ENCODE measurements around the gene KIF7. TPM values are rescaled to one million over a fixed set of nuclear protein-coding genes. Genes with fewer than 3 reads are reported as not detected.
"Not testable (repeated sequence)": the region's sequence is repeated elsewhere in the genome, so short reads cannot be mapped to it uniquely, and the experiment has no call there.

KIF7 gene
- 2.2 TPM for total RNA-seq
- long read RNA-seq, full-length matches to known transcripts, result 1 of 11 reads
- long read RNA-seq, partial matches to known transcripts, result 0 of 11 reads
- long read RNA-seq, other reads (novel, unspliced or antisense), result 10 of 11 reads

DNA sequence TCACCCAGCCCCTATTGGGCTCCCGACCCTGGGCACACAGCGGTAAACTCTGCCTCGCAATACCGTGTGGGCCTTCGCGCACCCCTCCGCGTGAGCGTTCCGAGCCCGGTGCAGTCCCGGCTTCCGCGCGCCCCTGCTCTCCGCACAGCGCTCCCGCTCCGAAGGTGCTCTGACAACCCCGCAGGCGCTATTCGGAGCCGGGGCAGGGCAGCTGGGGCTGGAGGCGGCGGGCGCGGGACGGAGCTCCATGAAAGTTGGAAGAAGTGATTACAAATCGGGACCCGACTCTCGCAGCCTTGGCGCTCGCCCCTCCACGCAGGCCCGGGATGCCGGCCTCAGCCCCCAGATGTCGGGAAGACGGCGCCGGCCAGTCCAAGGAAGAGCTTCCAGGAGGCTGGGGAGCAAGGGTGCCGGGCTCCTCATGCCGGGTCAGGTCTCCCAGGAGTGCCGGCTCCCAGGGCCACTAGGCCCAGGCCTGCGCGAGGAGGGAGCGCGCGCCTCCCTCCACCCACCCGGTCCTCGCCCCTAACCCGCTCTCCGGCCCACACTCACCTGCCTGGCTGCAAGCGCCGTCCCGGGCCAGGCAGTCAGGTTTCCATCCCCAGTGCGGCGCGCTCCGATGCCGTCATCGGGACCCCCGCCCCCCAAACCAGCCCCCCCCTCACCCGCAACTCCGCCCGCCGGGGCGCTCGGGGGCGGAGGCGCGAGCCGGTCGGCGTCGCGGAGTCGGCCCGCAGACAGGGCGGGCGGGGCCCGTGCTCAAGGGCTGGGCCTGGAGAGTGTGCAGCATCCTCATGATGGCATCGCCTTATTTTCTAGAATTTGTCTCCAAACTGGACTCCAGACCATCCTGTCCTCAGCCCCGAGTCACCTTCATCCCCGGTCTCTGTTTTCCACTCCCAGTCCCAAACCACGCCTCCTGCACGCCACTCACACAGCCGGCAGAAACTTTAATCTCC, at the start of gene KIF7:
KIF7 (minus strand) TSS at position 621 of the 959 bp plus-strand sequence. CDS start 2,537 bp downstream, outside the sequence.
- no peak for DNase-seq (ENCODE audit: missing footprints)
- intact Hi-C loops (cut with DNase I), result no loop called here
- peak; percentile 78 for ATAC-seq

GRCh38 chr15:89704411-89704810, 49.1 kb upstream of the KIF7 start:
- no peak for DNase-seq (ENCODE audit: missing footprints)
- ATAC-seq, result no peak
- intact Hi-C loops (cut with DNase I), result no loop called here

DNA sequence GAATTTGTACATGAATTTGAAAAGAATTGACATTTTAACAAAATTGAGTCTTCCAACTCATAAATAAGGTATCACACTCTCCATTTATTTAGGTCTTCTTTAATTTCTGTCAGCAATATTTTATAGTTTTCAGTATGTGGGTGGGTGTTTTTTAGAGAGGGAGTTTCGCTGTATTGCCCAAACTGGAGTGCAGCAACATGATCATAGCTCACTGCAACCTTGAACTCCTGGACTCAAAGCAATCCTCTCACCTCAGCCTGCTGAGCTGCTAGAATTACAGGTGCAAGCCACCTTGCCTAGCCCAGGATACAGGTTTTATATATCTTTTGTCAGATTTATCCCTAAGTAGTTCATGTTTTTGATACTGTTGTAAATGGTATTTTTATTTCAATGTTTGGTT, 39.9 kb upstream of the KIF7 start:
- DNase-seq (ENCODE audit: missing footprints) (no peak), ATAC-seq (no peak)
- intact Hi-C loops (cut with DNase I), result no loop called here

DNA sequence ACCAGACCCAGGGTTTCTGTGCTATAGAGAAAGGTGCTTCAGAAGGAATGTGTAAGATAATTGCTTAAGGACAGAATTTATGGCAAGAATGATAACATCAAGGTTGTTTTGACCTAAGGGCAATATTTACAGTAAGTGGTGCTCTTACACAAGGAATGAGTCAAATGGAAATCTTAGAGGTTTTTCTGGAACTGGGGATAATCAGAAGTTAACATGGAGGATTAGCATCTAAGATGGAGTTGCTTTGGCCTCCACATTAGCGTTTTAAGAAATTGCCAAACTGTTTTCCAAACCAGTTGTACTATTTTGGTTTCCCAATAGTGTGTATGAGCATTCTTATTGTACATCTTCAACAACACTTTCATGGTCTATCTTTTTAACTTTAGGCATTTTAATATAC, 38.4 kb upstream of the KIF7 start:
- DNase-seq (ENCODE audit: missing footprints) (no peak), ATAC-seq (no peak)
- intact Hi-C loops (cut with DNase I), result loop anchor here (5.0 kb wide), 1 partner anchor 46 kb away; no protein-coding TSS in a partner anchor

DNA sequence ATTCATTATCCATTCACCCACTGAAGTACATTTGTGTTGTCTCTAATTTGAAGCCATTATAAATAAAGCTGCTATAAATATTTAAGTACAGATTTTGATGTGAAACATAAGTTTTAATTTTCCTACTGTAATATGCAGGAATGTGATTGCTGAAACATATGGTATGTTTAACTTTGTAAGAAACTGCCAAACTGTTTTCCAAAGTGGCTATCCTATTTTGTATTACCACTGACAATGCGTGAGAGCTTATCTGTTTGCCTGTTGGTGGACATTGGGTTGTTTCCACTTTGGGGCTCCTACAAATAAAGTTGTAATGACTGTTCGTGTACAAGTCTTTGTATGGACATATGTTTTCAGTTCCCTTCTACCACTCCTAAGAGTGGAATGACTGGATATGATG, 37.8 kb upstream of the KIF7 start:
- ATAC-seq (no peak), DNase-seq (ENCODE audit: missing footprints) (no peak)
- intact Hi-C loops (cut with DNase I), result loop anchor here (5.0 kb wide), 1 partner anchor 46 kb away; no protein-coding TSS in a partner anchor

GRCh38 chr15:89690276-89691218, 35.3 kb upstream of the KIF7 start, which contains the start of the genes PEX11A and WDR93:
TSS of gene PEX11A (minus strand) at chr15:89690754. CDS start at chr15:89690632, 122 bp downstream.
TSS of gene WDR93 (plus strand) at chr15:89690811. CDS start at chr15:89701747, 10,936 bp downstream.
- DNase-seq (ENCODE audit: missing footprints), result peak; percentile 89
- intact Hi-C loops (cut with DNase I), result loop anchor here (5.0 kb wide), 1 partner anchor 43 kb away; no protein-coding TSS in a partner anchor
- ATAC-seq, result peak; percentile 95

DNA sequence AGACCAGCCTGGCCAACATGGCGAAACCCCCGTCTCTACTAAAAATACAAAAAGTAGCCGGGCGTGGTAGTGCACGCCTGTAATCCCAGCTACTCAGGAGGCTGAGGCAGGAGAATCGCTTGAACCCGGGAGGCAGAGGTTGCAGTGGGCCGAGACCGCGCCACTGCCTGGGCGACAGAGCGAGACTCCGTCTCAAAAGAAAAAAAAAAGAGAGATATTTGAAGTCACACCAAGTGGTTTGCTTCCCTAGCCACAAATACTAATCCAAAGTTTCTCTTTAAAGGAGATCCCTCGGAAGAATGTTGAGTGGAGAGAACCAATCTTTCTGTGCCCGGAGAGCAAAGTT, 34.6 kb upstream of the KIF7 start:
- ATAC-seq; DNase-seq (ENCODE audit: missing footprints): not testable (repeated sequence)
- intact Hi-C loops (cut with DNase I), result loop anchor here (5.0 kb wide), 1 partner anchor 43 kb away; no protein-coding TSS in a partner anchor

DNA sequence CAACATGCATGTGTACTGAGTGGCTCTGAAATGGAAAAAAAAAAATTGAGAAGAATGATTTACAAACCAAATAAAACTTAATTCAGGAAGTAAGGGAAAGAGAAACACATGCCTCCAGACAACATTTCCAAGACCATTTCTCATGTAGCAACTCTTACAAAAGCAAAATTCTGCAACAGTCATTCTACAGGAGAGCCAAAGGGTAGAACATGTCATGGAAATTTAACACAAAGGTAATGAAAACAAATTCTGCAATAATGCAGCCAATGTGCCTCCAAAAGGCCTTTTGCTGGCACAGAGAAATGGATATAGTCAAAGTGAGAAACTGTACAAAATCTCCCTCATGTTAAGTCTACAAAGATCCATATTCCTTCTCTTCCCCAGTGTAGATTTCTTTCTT, 31.3 kb upstream of the KIF7 start:
- DNase-seq (ENCODE audit: missing footprints) (no peak), ATAC-seq (no peak)
- intact Hi-C loops (cut with DNase I), result no loop called here

- intact Hi-C loops (cut with DNase I), result no loop called here
- ATAC-seq, result no peak
- DNase-seq (ENCODE audit: missing footprints), result no peak
Measured at GRCh38 chr15:89685995-89686394, 30.7 kb upstream of the KIF7 start.

DNA sequence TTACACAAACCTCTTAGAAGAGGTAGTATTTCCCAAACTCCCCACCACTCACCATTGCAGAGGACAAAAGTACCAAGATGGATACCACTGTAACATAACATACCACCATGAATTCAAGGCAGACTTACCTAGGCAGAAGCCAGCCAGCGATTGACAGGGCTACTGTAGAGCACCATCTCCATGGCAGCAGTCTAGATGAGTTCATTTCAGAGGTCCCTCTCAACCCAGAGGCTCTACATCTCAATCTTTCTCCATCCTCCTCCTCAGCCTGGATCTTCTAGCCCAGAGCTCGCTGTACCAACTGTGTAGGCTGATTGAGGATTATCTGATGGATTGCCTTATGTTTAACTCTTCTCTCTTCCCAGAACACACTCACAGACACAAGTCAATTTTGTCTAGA, 25.9 kb upstream of the KIF7 start:
- ATAC-seq (no peak), DNase-seq (ENCODE audit: missing footprints) (no peak)
- intact Hi-C loops (cut with DNase I), result no loop called here

- DNase-seq (ENCODE audit: missing footprints) (no peak), ATAC-seq (peak; percentile 94)
- intact Hi-C loops (cut with DNase I), result no loop called here
Measured at GRCh38 chr15:89680282-89680873, 25.1 kb upstream of the KIF7 start.

- DNase-seq (ENCODE audit: missing footprints) (no peak), ATAC-seq (no peak)
- intact Hi-C loops (cut with DNase I), result no loop called here
Measured at GRCh38 chr15:89679212-89679611, 23.9 kb upstream of the KIF7 start, which contains the start of gene PLIN1. TSS of gene PLIN1 (minus strand) at chr15:89679367. CDS start at chr15:89677489, 1,878 bp downstream.

DNA sequence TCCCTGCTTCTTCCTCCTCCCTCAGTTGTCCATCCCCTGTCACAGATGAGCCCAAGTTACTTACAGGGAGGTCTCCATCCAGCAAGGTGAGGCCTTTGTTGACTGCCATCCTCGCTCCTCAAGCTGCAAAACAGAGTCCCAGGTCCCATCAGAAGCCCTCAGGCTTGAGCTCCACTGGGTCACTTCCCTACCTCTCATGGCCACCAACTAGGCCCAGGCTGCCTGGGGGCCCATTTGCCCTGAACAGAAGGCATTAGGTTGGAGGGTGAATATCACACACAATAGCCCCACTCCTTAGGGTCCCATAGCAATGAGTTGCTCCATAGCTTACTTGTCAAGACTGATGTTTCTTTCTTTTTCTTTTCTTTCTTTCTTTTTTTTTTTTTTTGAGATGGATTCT, 22.1 kb upstream of the KIF7 start:
- intact Hi-C loops (cut with DNase I), result no loop called here
- DNase-seq (ENCODE audit: missing footprints) (no peak), ATAC-seq (no peak)

DNA sequence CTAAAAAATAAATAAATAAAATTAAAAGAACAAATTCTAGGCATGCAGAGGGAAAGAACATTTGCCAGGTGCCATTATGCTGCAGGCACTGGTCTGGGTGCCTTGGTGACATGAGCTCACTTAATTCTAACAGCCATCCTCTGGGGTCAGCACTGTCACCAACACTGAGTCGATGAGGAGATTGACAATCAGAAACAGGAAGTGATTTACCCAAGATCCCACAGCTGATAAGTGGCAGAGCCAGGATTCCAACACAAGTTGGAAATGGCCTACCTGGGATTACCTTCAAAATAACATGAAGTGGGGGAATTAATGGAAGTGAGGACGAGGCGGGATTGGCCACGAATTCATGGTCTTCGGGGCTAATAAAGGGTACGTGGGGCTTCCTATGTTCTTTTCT, 20.3 kb upstream of the KIF7 start:
- DNase-seq (ENCODE audit: missing footprints) (no peak), ATAC-seq (no peak)
- intact Hi-C loops (cut with DNase I), result no loop called here

- no peak for DNase-seq (ENCODE audit: missing footprints)
- intact Hi-C loops (cut with DNase I), result no loop called here
- no peak for ATAC-seq
Measured at GRCh38 chr15:89674526-89674925, 19.3 kb upstream of the KIF7 start.

DNA sequence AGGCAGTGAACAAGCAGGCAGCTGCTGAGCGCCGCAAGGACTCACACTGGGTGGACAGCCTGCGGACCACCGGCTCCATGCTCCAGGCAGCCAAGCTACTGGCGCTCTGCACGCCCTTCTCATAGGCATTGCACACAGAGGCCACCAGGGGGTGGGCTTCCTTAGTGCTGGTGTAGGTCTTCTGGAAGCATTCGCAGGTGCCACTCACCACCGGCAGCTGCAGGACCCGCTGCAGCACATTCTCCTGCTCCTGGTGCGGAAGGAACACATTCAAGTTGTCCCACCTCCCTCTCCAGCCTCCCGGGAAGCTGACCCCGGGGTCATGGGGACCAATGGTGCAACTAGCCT, 17.9 kb upstream of the KIF7 start:
- DNase-seq (ENCODE audit: missing footprints), result no peak
- no peak for ATAC-seq
- intact Hi-C loops (cut with DNase I), result no loop called here

GRCh38 chr15:89672221-89673164, 17.2 kb upstream of the KIF7 start:
- ATAC-seq (no peak), DNase-seq (ENCODE audit: missing footprints) (no peak)
- intact Hi-C loops (cut with DNase I), result no loop called here

GRCh38 chr15:89671687-89672086, 16.4 kb upstream of the KIF7 start:
- ATAC-seq, result no peak
- intact Hi-C loops (cut with DNase I), result no loop called here
- no peak for DNase-seq (ENCODE audit: missing footprints)

All from Right ventricle myocardium inferior (tissue), 1 donor.